MM.1S (cell line): Measurements from ENCODE around the gene DPM1.

Source experiments
- DNase-seq: peaks from one replicate; pipeline ENCODE4 v3.0.0-alpha.2; 2015
- H2AFZ ChIP-seq: fragments of 300-600 bp; sonication (generic); 2 replicates; pipeline ENCODE4 v1.6.0; 2016; ENCODE audit warnings: antibody characterized with exemption, low read length
- H3F3A ChIP-seq: fragments of 300-600 bp; sonication (generic); 2 replicates; pipeline ENCODE4 v1.6.1; 2016; ENCODE audit warnings: mild to moderate bottlenecking, antibody characterized with exemption, low read length, moderate library complexity, mixed read lengths; ENCODE audit not compliant: insufficient read depth
- H3K27ac ChIP-seq: fragments of 300-600 bp; sonication (generic); 2 replicates; pipeline ENCODE4 v1.5.1; 2016; ENCODE audit warnings: mild to moderate bottlenecking, low read length
- H3K27me3 ChIP-seq: fragments of 300-600 bp; sonication (generic); replicated peaks from 2 replicates; pipeline ENCODE4 v1.6.0; 2016; ENCODE audit warnings: low read length; ENCODE audit not compliant: insufficient read depth
- H3K36me3 ChIP-seq: fragments of 300-600 bp; sonication (generic); replicated peaks from 2 replicates; pipeline ENCODE4 v1.6.1; 2016; ENCODE audit warnings: mild to moderate bottlenecking, low read length, mixed read lengths; ENCODE audit not compliant: insufficient read depth
- H3K4me1 ChIP-seq: fragments of 300-600 bp; sonication (generic); 2 replicates; pipeline ENCODE4 v1.6.1; 2016; ENCODE audit warnings: low read length, mixed read lengths
- H3K4me2 ChIP-seq: fragments of 300-600 bp; sonication (generic); 2 replicates; pipeline ENCODE4 v1.6.0; 2016; ENCODE audit warnings: low read depth, low read length
- H3K4me3 ChIP-seq: fragments of 300-600 bp; sonication (generic); 2 replicates; pipeline ENCODE4 v1.5.1; 2016; ENCODE audit warnings: low read length, mixed read lengths
- H3K79me2 ChIP-seq: fragments of 300-600 bp; sonication (generic); 2 replicates; pipeline ENCODE4 v1.6.1; 2016; ENCODE audit warnings: mixed run types, low read length, mixed read lengths
- H3K9ac ChIP-seq: fragments of 300-600 bp; sonication (generic); 2 replicates; pipeline ENCODE4 v1.6.1; 2016; ENCODE audit warnings: low read length, mixed read lengths
- H3K9me2 ChIP-seq: fragments of 300-600 bp; sonication (generic); replicated peaks from 2 replicates; pipeline ENCODE4 v1.6.1; 2016; ENCODE audit warnings: mild to moderate bottlenecking, low read length, mixed read lengths; ENCODE audit not compliant: insufficient read depth
- H3K9me3 ChIP-seq: fragments of 300-600 bp; sonication (generic); replicated peaks from 2 replicates; pipeline ENCODE4 v1.6.1; 2016; ENCODE audit warnings: mild to moderate bottlenecking, low read length, mixed read lengths; ENCODE audit not compliant: insufficient read depth
- H4K20me1 ChIP-seq: fragments of 300-600 bp; sonication (generic); 2 replicates; pipeline ENCODE4 v1.6.1; 2016; ENCODE audit warnings: mild to moderate bottlenecking, low read length, moderate library complexity, mixed read lengths; ENCODE audit not compliant: insufficient read depth
- EZH2 ChIP-seq: fragments of 300-600 bp; sonication (generic); optimal IDR thresholded peaks from 2 replicates; pipeline ENCODE3; 2017; ENCODE audit warnings: low read depth, mild to moderate bottlenecking, antibody characterized with exemption, low read length, mixed read lengths
- EZH2phosphoT487 ChIP-seq: fragments of 300-600 bp; sonication (generic); IDR thresholded peaks from 2 replicates; pipeline ENCODE4 v1.6.1; 2018; ENCODE audit warnings: antibody characterized with exemption, low read length
- TF ChIP-seq, protein P1 (sequence below): fragments of 300-600 bp; sonication (generic); IDR thresholded peaks from 2 replicates; pipeline ENCODE4 v1.5.1; 2016; ENCODE audit warnings: antibody characterized with exemption, low read length, mixed read lengths

DPM1 gene

DNA sequence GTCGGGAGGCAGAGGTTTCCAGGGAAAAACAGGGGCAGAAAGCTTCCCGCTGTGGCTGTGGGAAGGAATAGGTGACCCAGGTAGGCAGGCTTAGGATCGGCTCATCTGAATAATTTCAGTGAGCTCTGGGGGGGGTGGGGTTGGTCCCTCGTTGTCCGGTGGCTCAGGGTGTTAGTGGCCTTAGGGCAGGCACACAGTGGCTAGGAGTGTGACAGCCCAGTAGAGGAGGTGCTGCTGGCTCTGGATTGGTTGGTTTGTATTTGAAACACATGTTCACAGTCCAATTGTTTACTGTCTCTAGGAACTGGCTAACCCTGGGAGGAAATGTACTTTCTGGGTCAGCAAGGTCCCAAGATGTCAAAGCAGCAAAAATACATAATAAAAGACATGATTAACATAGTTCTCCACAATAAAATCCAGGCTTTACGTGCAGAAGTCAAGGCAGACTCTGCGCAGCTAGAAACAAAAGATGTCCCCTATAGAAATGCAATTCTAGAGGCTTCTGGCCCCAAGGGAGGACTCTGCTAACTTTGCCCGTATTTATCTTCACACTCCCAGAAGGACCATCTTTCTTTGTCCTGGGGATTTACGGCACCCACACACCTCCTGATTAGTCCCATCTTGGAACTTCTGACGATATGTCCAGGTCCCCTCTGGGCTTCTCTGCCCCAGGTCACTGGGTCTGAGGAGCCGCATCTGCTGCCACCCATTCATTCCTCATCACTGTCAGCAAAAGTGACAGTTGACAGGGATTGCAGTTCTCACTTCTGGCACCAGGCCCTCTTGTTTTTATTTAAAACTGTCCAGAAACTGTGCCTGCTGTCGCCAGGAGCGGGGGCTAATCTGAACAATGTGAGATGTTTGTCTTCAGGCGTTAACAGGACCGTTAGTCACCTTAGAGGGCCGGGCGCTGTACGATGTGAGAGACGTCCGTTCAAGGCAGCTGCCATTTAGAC is 19.0 kb upstream of the DPM1 start:
- H3K36me3 ChIP-seq: no peaks in the 10 kb centered on the region
- no peaks in the 10 kb centered on the region for H3K9me2 ChIP-seq
- no peak overlapping the region for H3K9ac ChIP-seq
- no peak for DNase-seq
- no peaks in the 10 kb centered on the region for H3K4me1 ChIP-seq
- H3K79me2 ChIP-seq: no peaks in the 10 kb centered on the region
- H4K20me1 ChIP-seq: no peaks in the 10 kb centered on the region
- no peak overlapping the region for H3K27ac ChIP-seq
- H3F3A ChIP-seq: no peaks in the 10 kb centered on the region
- H3K9me3 ChIP-seq: no peaks in the 10 kb centered on the region
- TF ChIP-seq EZH2 (no peak), EZH2phosphoT487 (no peak)
- TF ChIP-seq, protein P1, sequence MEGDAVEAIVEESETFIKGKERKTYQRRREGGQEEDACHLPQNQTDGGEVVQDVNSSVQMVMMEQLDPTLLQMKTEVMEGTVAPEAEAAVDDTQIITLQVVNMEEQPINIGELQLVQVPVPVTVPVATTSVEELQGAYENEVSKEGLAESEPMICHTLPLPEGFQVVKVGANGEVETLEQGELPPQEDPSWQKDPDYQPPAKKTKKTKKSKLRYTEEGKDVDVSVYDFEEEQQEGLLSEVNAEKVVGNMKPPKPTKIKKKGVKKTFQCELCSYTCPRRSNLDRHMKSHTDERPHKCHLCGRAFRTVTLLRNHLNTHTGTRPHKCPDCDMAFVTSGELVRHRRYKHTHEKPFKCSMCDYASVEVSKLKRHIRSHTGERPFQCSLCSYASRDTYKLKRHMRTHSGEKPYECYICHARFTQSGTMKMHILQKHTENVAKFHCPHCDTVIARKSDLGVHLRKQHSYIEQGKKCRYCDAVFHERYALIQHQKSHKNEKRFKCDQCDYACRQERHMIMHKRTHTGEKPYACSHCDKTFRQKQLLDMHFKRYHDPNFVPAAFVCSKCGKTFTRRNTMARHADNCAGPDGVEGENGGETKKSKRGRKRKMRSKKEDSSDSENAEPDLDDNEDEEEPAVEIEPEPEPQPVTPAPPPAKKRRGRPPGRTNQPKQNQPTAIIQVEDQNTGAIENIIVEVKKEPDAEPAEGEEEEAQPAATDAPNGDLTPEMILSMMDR: no peak
- peaks cover 31% of the 10 kb centered on the region for H3K27me3 ChIP-seq
- H3K4me2 ChIP-seq: no peak overlapping the region
- no peak overlapping the region for H2AFZ ChIP-seq
- H3K4me3 ChIP-seq: no peak overlapping the region

DNA sequence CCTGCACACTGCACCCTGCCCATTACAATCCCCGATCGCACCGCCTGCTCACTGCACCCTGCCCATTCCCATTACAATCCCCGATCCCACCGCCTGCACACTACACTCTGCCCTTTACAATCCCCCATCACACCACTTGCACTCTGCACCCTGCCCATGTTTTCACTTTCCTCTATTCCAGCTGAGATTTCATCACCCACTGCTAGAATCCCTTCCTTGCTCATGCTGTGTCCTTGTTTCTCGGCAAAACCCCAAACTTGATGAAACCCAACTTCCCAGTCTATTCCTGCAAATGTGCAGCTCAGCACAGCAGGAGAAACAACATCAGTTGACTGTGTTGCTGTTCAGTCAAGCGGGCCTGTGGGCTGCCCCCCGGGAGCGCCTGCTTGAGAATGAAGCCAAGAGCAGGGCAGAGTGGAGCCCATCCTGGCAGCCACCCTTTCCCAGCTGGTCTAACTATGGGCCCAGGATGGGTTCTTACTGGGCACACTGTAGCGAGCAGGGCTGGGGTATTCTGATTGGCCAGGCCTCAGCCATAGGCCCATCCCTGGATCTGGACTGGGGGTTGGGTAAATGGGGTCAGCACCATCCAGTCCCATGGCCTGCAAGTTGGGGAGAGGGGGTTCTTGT is 17.5 kb upstream of the DPM1 start:
- no peaks in the 10 kb centered on the region for H3K4me1 ChIP-seq
- H3K4me2 ChIP-seq: no peak overlapping the region
- H3K4me3 ChIP-seq: no peak overlapping the region
- H3K9ac ChIP-seq: no peak overlapping the region
- DNase-seq: no peak
- TF ChIP-seq EZH2phosphoT487: no peak
- TF ChIP-seq, protein P1: no peak
- no peak for TF ChIP-seq EZH2
- no peaks in the 10 kb centered on the region for H3K9me3 ChIP-seq
- H4K20me1 ChIP-seq: no peaks in the 10 kb centered on the region
- no peak overlapping the region for H3K27ac ChIP-seq
- H3K9me2 ChIP-seq: no peaks in the 10 kb centered on the region
- H3K79me2 ChIP-seq: no peaks in the 10 kb centered on the region
- H3K36me3 ChIP-seq: no peaks in the 10 kb centered on the region
- H3F3A ChIP-seq: no peaks in the 10 kb centered on the region
- H2AFZ ChIP-seq: no peak overlapping the region
- H3K27me3 ChIP-seq: peaks cover 26% of the 10 kb centered on the region

DNA sequence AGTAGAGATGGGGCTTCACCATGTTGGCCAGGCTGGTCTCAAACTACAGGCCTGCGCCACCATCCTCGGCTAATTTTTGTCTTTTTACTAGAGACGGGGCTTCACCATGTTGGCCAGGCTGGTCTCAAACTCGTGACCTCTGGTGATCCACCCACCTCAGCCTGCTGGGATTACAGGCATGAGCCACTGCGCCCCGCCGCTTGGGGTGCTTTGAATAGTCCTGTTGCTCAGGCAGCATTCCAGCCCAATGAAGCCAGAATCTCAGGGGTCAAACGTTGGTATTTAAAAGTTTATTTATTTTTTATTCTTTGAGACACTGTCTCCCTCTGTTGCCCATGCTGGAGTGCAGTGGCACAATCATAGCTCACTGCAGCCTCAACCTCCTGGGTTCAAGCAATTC is 11.6 kb upstream of the DPM1 start:
- Histone ChIP-seq H4K20me1 (no peaks in the 10 kb centered on the region), H3K4me1 (no peaks in the 10 kb centered on the region), H3F3A (no peaks in the 10 kb centered on the region), H3K4me2 (no peak overlapping the region), H3K9me3 (no peaks in the 10 kb centered on the region), H3K9ac (no peak overlapping the region), H3K9me2 (no peaks in the 10 kb centered on the region), H3K79me2 (no peaks in the 10 kb centered on the region), H2AFZ (no peak overlapping the region), H3K27ac (no peak overlapping the region), H3K4me3 (no peak overlapping the region), H3K36me3 (no peaks in the 10 kb centered on the region), H3K27me3 (peaks cover 4% of the 10 kb centered on the region; the same call in 1 of the 2 replicates)
- TF ChIP-seq, protein P1: no peak
- TF ChIP-seq EZH2 (no peak), EZH2phosphoT487 (no peak)
- DNase-seq: no peak
